NCI-H446 (cell line): Measurements from ENCODE around the gene DNM3.

ENCODE experiments used
- DNase-seq, 2 experiments: peaks; one replicate each; lab custom pipeline; 2025; lab: John Stamatoyannopoulos, UW

Gene DNM3

DNA sequence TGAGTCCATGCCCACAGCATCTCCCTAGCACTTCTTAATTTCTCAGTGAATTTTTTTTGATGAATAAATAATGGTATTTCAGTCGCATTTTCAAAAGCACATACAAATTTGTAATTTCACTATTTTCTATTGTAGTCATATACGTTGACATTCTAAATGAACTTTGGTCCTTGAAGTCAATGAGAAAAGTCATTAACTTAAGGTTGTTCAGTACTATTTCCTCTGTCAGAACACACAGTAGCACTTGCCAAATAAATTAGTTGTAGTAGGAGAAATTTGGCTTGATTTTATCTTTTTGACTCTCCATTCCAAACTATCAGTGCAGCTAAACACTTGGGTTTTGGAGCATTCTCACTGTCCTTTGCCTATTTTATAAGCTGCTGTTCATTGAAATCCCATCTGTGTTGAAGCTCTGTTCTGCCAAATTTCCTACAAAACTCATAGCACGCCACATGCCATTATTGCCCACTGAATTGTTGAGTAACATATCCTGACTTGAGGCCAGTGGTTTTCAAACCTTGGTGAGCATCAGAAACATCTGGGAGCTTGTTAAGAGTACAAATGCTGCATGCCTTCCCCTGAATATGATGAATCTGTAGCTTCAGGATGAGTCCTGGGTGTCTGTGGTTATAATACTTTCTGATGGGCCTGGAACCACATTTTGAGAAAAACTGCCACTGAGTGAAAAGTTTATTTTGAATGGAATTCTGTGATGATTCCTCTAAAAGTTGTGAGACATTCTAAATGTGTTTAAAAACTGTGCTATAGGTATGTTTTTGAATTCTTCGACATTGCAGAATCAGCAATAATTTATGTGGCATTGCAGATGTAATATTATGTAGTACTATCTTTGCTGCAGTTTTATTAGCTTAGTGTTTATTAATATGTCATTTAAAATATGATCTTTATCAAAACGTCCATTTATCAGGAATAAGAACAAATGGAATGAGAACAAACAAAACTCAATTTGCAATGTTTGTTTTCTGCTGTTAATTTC is 78.9 kb downstream of the DNM3 start:
- no peak for DNase-seq

DNA sequence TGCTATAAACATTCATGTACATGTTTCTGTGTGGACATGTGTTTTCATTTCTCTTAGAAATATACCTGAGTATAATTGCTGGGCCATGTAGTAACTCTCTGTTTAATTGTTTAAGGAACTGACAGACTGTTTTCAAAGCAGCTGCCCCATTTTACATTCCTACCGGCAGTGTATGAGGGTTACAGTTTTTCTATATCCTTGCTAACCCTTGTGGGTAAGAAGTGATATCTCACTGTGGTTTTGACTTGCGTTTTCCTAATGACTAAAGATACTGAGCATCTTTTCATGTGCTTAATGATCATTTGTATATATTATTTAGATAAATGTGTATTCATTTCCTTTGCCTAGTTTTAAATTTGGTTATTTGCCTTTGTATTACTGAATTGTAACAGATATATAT is 81.7 kb downstream of the DNM3 start:
- no peak for DNase-seq

DNA sequence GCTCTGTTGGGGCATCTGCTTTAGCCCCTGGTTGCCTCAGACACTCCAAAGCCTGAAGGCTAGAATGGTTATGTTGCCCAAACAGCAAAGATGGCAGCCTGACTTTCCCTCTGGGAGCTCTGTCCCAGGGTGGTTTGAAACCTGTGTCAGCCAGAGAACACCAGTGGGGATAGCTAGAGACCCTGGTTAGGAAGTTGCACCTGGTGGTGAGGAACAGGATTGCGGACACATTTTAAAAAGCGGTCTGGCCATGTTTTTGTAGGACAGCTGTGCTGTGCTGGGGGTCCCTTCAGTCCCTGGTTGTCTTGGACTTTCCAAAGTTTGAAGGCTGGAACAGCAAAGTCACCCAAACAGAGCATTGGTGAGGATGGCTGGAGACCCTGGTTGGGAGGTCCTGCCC is 87.8 kb downstream of the DNM3 start:
- no peak for DNase-seq

DNA sequence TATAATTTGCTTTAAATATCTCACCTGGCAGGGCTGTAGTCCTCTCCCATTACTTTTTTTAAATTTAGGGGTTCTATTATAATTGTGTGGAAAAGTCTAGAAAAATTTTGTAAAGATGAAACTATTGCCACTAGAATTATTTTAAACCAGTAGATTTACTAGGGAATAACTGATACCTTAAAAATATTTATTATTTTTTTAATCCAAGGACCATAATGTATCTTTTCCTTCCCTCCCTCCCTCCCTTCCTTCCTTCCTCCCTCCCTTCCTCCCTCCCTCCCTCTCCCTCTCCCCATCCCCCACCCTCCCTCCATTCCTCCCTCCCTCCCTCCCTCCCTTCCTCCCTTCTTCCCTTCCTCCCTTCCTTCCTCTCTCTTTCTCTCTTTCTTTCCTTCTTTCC is 90.5 kb downstream of the DNM3 start:
- no peak for DNase-seq

DNA sequence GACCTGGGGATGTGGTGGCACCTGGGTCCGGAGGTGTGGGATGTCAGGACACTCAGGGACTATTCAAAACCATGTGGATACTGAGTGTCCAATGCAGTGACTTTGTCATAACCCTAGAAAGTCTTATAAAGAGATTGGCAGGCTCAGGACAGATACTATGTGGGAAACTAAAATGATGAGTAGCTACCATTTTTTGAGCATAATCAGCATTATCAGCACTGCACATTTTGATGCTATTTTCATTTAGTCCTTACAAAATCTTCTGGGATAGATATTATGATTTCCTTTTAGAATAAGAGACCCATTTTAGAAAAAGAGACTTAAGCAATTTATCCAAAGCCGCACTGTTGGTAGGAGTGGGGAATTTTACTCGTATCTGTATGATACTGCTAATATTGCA is 93.4 kb downstream of the DNM3 start:
- no peak for DNase-seq

DNA sequence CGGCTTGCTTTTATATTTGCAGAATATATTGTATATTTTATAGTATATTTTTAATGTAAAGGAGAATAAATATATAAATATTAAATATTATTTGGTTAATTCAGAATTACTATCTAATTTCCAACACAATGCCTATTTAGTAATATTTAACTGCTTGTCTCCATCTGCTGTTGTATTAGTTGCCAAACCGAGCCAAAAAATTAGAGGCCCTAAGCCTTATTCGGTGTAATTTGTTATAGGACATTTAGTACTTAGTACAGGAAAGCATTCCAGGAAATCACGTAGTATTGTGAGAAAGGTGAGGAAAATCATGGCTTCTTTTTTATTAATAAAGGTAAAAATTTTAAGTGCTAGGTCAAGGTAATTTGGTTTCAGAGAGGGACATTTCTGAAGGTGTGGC is 93.8 kb downstream of the DNM3 start:
- DNase-seq, result no peak

DNA sequence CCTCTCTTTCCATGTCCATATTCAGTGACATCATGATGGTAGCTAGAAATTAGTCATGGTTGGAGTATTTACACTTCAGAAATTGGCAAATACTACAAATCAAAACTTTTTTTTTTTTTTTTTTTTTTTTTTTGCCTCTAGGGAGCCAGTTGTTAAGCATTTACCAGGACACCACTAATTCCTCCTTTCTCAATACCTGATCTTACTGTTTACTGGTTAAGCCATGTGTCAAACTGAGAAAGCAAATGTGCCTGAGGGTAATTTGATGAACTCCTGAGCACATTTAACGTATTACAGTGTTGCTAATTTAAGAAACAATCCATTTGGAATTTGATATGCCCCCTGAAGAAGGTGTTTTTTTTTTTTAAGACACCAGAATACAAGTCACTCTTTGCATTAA is 94.4 kb downstream of the DNM3 start:
- no peak for DNase-seq

DNA sequence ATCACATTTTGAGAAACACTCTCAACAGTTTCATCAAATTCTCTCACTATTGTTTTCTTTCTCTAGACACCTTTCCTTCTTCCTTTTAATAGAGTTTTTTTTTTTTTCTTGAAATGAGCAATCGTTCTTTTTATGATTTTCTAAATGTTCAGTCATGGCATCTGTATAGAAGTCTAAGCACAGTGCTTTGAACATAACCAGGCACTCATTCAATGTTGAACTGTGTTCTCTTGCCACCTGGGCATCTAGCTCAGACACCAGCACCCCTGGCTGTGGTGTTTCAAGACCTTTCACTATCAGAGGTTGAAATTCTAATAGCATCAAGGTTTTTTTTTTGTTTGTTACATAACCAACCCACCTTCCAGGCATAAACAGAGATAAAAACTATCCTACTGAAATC is 96.6 kb downstream of the DNM3 start:
- DNase-seq, result no peak

DNA sequence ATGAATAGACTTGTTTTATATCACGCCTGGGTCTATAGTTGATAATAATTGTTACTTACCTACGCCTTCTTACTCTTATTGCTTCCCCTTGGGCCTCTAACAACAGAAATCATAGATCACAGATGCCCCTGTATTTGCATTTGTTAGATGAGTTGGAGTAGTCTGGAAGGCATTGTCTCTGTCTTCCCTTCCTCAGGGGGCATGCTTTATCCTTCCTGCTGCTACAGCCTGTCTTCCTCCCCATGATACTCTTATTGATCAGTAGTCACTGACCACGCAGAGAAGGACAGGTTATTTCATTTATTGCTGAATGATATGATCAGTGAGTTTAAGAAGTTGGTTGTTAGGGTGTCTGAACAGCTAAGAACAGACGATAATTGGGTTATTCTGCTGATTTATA is 98.4 kb downstream of the DNM3 start:
- DNase-seq, result no peak

DNA sequence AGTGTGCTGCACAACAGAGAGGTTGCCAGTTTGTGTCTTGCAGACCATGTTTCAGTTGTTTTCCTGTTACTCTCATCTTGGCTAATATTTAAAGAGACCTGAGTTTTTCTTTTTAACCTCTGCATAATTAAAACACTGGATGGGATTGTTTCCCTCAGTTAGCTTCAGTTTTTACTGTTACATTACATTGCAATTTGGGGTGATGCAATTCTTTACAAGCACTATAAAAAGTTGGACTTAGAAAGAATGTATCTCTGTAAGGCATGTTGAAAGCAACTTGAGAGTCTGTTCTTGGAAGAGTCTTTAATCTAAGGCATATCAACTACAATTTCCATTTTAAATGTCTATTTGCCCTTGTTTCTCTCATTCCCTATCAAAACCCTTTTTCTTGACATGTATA is 99.1 kb downstream of the DNM3 start:
- no peak for DNase-seq

DNA sequence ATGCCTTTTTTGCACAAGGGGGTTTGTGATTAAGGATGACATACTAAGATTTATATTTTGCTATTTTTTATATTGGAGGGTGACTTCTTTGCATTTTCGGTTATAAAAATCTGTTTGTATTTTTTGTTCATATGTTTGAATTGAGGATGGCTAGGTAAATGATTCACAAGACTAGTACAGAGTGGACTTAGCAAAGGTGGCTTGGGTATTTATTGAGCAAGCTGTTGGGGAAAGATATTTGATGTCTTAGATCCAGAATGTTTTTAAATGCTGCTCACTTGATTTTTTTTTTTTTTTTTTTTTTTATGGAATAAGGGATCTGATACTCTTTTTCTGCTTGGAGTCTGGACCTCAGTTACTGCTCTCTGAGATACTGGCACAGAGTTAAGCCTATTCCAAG is 100.6 kb downstream of the DNM3 start:
- DNase-seq, result no peak

DNA sequence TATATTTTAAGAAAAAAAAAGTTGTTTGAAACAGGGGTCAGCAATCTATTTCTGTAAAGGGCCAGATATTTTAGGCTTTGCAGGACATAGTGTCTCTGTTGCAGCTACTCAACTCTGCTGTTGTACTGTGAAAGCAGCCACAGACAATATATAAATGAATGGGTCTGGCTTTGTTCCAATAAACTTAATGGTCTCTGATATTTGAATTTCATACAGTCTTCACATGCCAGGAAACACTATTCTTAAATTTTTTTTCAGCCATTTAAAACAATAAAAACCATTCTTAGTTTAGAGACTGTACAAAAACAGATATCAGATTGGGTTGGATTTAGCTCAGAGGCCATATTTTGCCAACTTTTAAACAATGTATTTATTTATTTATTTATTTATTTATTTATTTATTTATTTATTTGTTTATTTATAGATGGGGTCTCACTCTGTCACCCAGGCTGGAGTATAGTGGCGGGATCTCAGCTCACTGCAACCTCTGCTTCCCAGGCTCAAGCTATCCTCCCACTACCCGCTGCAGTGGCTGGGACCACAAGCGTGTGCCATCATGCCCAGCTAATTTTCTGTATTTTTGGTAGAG is 102.8 kb downstream of the DNM3 start:
- DNase-seq, result no peak

DNA sequence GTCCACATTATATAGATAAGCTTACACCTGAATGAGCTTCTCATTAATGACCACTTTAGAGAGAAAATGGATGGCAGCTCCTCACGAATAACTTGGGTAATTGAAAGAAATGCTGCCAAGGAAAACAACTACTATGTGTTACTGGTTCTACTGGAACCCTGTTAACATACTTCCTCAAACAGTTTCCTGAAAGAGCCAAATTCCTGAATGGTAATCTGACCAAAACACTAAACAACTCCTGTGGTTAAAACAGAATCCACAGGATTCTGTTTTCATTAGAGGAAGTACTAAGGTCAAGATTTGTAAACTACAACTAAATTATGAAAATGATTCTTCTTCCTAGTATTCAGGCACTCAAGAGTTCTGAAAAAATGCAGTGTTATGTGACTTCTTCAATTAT is 107.2 kb downstream of the DNM3 start:
- DNase-seq, result no peak

DNA sequence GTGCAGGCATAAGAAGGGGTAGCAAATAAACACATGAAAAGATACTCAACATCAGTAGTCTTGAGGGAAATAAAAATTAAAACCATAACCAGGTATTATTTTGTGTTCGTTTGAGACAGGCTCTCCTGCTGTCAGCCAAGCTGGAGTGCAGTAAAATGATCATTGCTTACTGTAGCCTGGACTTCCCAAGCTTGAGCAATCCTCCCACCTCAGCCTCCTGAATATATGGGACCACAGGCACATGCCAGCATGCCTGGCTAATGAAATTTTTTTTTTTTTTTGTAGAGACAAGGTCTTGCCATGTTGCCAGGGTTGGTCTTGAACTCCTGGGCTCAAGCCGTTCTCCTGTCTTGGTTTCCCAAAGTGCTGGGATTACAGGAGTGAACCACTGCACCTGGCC is 108.0 kb downstream of the DNM3 start:
- no peak for DNase-seq

DNA sequence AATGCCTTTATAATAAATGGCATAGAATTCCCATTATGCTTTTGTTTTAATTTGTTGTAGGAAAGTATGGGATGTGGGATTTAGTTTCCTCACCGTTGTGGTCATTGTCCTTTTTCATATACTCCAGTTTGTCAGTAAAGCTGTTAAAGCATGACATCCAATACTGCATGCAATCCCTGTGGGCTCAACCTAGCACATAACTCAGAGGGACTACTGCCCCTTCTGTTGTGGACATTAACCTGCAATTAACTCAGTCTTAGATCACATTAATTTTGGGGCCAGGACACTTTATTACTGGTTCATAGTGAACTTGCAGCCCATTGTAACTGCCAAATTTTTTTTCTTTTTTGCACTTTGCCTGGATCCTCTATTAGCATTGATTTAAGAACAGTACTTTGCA is 112.5 kb downstream of the DNM3 start:
- no peak for DNase-seq

DNA sequence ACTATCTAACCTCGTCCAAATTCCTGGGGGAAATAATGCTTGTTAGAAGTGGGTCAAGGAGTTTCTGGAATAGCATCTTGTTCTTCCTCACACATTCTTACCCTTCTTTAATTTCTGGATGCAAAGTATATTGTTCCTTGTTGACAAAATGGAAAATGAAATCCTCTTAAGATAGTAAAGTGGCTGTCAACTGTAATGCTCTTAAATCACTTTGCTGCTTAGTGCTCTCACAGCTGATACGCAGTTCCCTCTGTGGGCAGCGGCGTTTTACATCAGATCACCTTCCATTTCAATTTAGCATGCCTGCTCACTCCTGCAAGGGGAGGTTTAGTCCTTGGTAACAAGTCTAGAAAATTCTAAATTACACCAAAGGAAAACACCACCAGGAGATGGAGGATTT is 113.1 kb downstream of the DNM3 start:
- no peak for DNase-seq

DNA sequence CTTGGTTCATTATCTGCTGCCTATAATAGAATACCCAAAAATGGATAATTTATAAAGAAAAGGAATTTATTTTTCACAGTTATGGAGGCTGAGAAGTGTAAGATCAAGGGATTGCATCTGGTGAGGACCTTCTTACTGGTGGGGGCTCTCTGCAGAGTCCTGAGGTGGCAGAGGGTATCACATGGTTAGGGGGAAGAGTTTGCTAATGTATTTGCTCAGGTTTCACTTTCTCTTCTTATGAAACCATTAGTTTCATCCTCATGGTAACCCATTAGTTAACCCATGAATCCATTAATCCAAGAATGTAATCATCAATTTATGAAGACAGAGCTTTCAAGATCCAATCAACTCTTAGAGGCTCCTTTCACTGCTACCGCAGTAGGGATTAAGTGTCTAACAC is 120.6 kb downstream of the DNM3 start:
- DNase-seq, result no peak

DNA sequence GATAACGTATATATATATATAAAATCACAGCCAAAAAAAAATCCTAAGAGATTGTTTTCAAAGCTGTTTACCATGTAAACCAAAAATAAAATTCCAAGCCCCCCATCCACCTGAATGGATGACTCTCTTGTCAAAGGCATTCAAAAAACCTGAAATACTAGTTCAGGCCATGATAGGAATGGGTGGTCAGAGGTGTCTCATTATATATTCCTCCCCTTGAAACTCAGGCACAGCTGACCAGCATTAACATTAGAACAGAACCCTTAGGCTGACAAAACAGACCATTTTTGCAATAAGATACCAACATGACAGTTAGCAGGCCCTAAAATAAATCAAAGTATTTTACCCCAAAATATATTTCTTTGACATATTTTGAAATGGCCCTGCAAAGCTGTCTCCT is 122.5 kb downstream of the DNM3 start:
- DNase-seq, result no peak

DNA sequence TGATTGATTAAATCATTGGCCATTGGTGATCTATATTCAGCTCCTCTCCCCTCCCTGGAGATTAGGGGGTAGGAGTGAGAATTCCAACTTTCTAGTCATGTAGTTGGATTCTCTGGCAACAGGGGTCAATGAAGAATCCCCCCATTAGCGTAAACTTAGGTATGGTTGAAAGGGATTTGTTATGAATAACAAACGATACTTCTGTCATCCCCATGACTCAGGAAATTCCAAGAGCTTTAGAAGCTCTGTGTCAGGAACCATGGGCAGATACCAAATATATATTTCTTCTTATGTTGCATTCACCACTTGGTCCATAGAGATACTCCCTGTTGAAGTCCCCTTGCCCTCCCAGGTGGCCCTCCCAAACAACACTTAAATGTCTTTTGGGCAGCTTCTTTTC is 124.5 kb downstream of the DNM3 start:
- DNase-seq, result no peak

DNA sequence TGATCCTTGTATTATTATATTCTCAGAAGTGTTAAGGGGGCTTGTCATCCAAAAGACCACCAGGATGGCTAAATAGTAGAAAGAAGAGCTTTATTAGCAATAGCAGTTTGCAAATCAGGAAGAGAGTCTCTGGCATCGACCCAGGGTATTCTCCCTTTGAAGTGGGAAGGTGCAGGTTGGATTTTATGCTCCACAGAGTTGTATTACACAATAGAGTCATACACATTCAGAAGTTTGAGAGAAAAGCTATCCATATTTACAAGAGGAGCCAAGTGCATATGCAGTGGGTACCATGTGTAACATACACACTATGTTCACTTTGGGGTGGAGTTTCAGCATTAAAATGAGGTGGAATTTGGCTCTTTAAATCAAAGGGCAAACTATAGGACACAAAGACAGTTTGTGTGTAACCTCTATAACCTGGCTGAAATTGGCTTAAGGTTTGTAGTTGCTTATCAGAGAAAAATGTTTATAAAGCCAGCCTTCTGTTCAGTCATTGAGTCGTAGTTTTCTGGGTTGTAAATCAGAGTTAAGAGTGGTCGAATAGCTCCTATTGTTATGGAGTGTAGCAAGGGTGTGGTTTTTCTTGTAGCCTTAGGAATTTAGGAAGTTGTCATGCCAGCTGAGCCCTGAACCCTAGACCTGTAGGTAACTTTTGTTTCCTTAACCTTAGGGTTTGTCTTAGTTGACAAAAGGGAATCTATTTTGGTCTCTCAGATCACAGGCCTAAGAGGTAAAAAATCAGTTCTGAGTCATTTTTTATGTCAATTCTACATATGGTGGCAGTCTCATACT is 125.3 kb downstream of the DNM3 start:
- no peak for DNase-seq

DNA sequence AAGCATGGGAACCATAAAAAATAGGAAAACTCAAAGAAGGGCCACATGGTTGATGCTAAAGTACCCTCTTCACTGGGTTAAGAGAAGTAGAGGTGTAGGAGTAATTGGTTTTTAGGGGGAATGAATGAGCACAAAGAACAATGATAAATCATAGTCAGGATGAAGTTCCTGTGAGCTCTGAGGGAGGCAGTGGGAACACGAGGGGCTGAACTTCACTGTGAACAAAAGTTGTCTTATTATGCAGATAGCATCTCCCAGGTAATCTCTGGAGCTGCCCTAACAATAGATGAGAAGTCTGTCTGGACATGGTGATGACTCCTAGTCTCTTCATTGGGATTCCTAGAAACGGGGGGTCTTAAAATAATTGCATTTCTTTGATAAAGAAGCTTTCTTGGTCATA is 127.9 kb downstream of the DNM3 start:
- no peak for DNase-seq

DNA sequence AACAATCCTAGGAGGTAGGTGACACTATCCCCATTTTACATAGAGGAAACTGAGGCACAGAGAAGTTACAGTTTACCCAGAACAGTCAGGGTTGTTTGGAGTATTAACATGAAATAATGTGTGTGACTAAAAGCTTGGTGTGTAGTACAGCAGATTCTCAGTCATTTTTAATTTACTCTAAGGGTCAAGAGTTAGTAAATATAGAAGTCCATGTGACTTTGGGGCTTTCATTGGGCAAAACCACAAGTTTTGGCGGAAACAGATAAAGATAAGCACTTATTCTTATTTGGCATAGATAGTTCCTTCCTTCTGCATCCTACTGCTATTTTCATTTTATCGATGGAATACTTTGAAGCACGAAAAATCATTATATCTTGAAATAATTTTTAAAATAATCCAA is 128.5 kb downstream of the DNM3 start:
- DNase-seq, result no peak

DNA sequence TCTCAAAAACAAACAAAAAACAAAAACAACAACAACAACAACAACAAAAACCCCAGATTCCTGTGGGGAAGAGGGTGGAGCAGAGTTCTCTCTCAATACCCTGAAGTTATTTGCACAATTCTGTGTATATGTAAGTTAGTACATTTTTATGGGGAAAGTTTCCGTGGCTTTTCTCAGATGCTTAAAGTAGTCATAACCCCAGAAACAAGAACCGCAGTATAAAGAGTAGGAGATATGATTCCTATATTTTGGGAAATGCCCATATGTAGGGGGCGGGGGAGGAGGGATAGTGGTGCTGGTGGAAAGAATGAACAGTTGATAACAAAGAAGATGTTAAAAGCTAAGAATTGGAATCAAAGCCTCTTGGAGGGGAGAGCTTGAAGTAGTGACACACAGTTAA is 131.5 kb downstream of the DNM3 start:
- no peak for DNase-seq
